Measurements from ENCODE around the gene GLOD5.

Gene GLOD5

GRCh38 chrX:48769230-48769629, 7.7 kb downstream of the GLOD5 start:
- DNase-seq = no peak

- DNase-seq = no peak
Measured at GRCh38 chrX:48770296-48770695, 8.7 kb downstream of the GLOD5 start.

GRCh38 chrX:48772602-48773001, 11.1 kb downstream of the GLOD5 start:
- no peak for DNase-seq

GRCh38 chrX:48776818-48777439, 15.4 kb downstream of the GLOD5 start:
- no peak for DNase-seq

GRCh38 chrX:48779399-48779798, 17.9 kb downstream of the GLOD5 start:
- DNase-seq = no peak

- DNase-seq = no peak
Measured at GRCh38 chrX:48781705-48782104, 20.2 kb downstream of the GLOD5 start.

- DNase-seq = no peak
Measured at GRCh38 chrX:48782216-48782615, 20.7 kb downstream of the GLOD5 start.

GRCh38 chrX:48782795-48783194, 21.2 kb downstream of the GLOD5 start:
- DNase-seq = no peak

- DNase-seq = no peak
Measured at GRCh38 chrX:48784726-48785125, 23.2 kb downstream of the GLOD5 start.

- DNase-seq = no peak
Measured at GRCh38 chrX:48785186-48785539, 23.6 kb downstream of the GLOD5 start.

- DNase-seq = no peak
Measured at GRCh38 chrX:48785540-48786214, 24.1 kb downstream of the GLOD5 start.

GRCh38 chrX:48786341-48786800, 24.8 kb downstream of the GLOD5 start, which contains the start of gene GATA1:
GATA1 (plus strand) TSS chrX:48786590; CDS start chrX:48791110, 4,520 bp downstream.
- no peak for DNase-seq

- no peak for DNase-seq
Measured at GRCh38 chrX:48786825-48787504, 25.4 kb downstream of the GLOD5 start.

GRCh38 chrX:48787505-48788443, 26.2 kb downstream of the GLOD5 start:
- no peak for DNase-seq

GRCh38 chrX:48789366-48790220, 28.0 kb downstream of the GLOD5 start:
- DNase-seq = no peak

- no peak for DNase-seq
Measured at GRCh38 chrX:48790477-48790876, 28.9 kb downstream of the GLOD5 start.

GRCh38 chrX:48791063-48791820, 29.7 kb downstream of the GLOD5 start:
- DNase-seq = no peak

- no peak for DNase-seq
Measured at GRCh38 chrX:48792219-48792618, 30.7 kb downstream of the GLOD5 start.

- no peak for DNase-seq
Measured at GRCh38 chrX:48793935-48794334, 32.4 kb downstream of the GLOD5 start.

GRCh38 chrX:48794340-48794910, 32.9 kb downstream of the GLOD5 start:
- DNase-seq = no peak

Measured in SHP77 treated with DMSO at 0.1 percent for 48 hours (cell line).